ENCODE measurements around the gene KMT2B. TPM values are rescaled to one million over a fixed set of nuclear protein-coding genes. Genes with fewer than 3 reads are reported as not detected.

Gene KMT2B
- total RNA-seq, 1 experiment from 2014 or later = 54.2 TPM

DNA sequence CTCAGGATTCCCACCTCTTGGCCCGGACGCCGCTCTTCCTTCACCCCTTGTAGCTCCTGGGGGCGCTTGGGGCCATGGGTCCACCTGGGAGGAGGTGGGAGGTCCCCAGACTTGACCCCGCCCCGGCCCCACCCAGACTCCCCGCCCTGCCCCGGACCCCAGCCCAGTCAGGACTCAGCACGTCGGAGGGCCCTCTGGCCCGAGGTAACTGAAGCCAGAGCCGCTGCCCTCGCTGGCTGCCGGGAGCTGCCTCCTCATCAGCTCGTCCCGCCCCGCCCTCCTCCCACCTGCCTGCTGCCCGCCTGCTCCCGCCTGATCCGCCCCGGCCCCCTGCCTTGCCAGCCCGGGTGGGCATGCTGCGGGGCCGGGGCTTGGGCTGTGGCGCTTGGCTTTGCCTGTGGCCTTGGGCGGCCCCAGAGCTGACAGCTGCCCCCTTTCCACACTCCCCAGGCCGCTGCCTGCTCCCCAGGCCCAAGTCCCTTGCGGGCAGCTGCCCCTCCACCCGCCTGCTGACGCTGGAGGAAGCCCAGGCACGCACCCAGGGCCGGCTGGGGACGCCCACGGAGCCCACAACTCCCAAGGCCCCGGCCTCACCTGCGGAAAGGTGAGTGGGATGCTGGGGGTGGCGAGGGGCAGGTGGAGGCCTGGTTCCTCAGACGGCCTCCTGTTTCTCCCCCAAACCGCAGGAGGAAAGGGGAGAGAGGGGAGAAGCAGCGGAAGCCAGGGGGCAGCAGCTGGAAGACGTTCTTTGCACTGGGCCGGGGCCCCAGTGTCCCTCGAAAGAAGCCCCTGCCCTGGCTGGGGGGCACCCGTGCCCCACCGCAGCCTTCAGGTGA lies 66.9 kb downstream of the KMT2B start:
- Mint-ChIP-seq H3K4me1 (ENCODE audit: low read depth, unreplicated experiment) (peaks cover 8% of the 10 kb centered on the region), H3K4me3 (ENCODE audit: unreplicated experiment) (no peak overlapping the region), H3K9me3 (ENCODE audit: unreplicated experiment) (no peaks in the 10 kb centered on the region), H3K36me3 (ENCODE audit: insufficient read depth, unreplicated experiment) (no peaks in the 10 kb centered on the region), H3K27ac (ENCODE audit: unreplicated experiment) (no peak overlapping the region), H3K27me3 (ENCODE audit: insufficient read depth, unreplicated experiment) (no peaks in the 10 kb centered on the region)
- H3K4me1 ChIP-seq = no peaks in the 10 kb centered on the region
- H3K36me3 ChIP-seq (ENCODE audit: control insufficient read depth, insufficient read depth, low read length) = no peaks in the 10 kb centered on the region; the same call in 1 of the 2 replicates
- CTCF ChIA-PET = interaction anchor here (0.5 to 0.6 kb wide), 4 partner anchors 8 to 400 kb away, joined by 3 to 7 read pairs (median 4); no protein-coding TSS in a partner anchor
- TF ChIP-seq, protein P1, sequence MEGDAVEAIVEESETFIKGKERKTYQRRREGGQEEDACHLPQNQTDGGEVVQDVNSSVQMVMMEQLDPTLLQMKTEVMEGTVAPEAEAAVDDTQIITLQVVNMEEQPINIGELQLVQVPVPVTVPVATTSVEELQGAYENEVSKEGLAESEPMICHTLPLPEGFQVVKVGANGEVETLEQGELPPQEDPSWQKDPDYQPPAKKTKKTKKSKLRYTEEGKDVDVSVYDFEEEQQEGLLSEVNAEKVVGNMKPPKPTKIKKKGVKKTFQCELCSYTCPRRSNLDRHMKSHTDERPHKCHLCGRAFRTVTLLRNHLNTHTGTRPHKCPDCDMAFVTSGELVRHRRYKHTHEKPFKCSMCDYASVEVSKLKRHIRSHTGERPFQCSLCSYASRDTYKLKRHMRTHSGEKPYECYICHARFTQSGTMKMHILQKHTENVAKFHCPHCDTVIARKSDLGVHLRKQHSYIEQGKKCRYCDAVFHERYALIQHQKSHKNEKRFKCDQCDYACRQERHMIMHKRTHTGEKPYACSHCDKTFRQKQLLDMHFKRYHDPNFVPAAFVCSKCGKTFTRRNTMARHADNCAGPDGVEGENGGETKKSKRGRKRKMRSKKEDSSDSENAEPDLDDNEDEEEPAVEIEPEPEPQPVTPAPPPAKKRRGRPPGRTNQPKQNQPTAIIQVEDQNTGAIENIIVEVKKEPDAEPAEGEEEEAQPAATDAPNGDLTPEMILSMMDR (IDR thresholded peaks at IDR 0.05; ENCODE audit: insufficient read depth in 1 of 2, low read depth in 1 of 2, low read length in 1 of 2, severe bottlenecking in 1 of 2, unreplicated experiment in 1 of 2) = no peak
- BruUV-seq (replicated peaks) = no TSS peak
- no peaks in the 10 kb centered on the region for H3K27me3 ChIP-seq (replicated peaks; ENCODE audit: control insufficient read depth, insufficient read depth, low read length)
- no peak for DNase-seq
- no peak overlapping the region for H3K4me3 ChIP-seq (ENCODE audit: low read depth, low read length)
- POLR2A ChIA-PET = interaction anchor here (0.6 kb wide), 1 partner anchor 37 kb away, joined by 4 read pairs; the partner anchor contains the start of gene LIN37
- no peaks in the 10 kb centered on the region for H3K9me3 ChIP-seq
- intact Hi-C loops (cut with micrococcal nuclease; ENCODE audit: unreplicated experiment) = no loop called here

DNA sequence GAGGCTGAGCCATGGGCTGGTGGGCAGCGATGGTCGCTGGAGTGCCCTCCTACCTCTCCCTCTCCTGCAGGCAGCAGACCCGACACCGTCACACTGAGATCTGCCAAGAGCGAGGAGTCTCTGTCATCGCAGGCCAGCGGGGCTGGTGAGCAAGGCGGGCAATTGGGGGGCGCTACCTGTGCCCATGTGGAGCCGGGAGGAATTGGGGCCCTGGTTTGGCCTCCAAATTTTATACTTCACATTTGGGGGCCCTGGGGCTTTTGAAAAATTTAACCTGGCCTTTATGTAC lies 67.5 kb downstream of the KMT2B start:
- Histone ChIP-seq H3K4me3 (ENCODE audit: low read depth, low read length) (no peak overlapping the region), H3K9me3 (no peaks in the 10 kb centered on the region), H3K27me3 (replicated peaks; ENCODE audit: control insufficient read depth, insufficient read depth, low read length) (no peaks in the 10 kb centered on the region), H3K36me3 (ENCODE audit: control insufficient read depth, insufficient read depth, low read length) (no peaks in the 10 kb centered on the region; the same call in 1 of the 2 replicates), H3K4me1 (no peaks in the 10 kb centered on the region)
- H3K9me3 Mint-ChIP-seq (ENCODE audit: unreplicated experiment) = no peaks in the 10 kb centered on the region
- no peak for DNase-seq
- H3K36me3 Mint-ChIP-seq (ENCODE audit: insufficient read depth, unreplicated experiment) = no peaks in the 10 kb centered on the region
- peaks cover 8% of the 10 kb centered on the region for H3K4me1 Mint-ChIP-seq (ENCODE audit: low read depth, unreplicated experiment)
- TF ChIP-seq, protein P1 (IDR thresholded peaks at IDR 0.05; ENCODE audit: insufficient read depth in 1 of 2, low read depth in 1 of 2, low read length in 1 of 2, severe bottlenecking in 1 of 2, unreplicated experiment in 1 of 2) = no peak
- POLR2A ChIA-PET = no interaction called here
- intact Hi-C loops (cut with micrococcal nuclease; ENCODE audit: unreplicated experiment) = no loop called here
- H3K27me3 Mint-ChIP-seq (ENCODE audit: insufficient read depth, unreplicated experiment) = no peaks in the 10 kb centered on the region
- CTCF ChIA-PET = no interaction called here
- no TSS peak for BruUV-seq (replicated peaks)
- H3K27ac Mint-ChIP-seq (ENCODE audit: unreplicated experiment) = no peak overlapping the region
- no peak overlapping the region for H3K4me3 Mint-ChIP-seq (ENCODE audit: unreplicated experiment)

DNA sequence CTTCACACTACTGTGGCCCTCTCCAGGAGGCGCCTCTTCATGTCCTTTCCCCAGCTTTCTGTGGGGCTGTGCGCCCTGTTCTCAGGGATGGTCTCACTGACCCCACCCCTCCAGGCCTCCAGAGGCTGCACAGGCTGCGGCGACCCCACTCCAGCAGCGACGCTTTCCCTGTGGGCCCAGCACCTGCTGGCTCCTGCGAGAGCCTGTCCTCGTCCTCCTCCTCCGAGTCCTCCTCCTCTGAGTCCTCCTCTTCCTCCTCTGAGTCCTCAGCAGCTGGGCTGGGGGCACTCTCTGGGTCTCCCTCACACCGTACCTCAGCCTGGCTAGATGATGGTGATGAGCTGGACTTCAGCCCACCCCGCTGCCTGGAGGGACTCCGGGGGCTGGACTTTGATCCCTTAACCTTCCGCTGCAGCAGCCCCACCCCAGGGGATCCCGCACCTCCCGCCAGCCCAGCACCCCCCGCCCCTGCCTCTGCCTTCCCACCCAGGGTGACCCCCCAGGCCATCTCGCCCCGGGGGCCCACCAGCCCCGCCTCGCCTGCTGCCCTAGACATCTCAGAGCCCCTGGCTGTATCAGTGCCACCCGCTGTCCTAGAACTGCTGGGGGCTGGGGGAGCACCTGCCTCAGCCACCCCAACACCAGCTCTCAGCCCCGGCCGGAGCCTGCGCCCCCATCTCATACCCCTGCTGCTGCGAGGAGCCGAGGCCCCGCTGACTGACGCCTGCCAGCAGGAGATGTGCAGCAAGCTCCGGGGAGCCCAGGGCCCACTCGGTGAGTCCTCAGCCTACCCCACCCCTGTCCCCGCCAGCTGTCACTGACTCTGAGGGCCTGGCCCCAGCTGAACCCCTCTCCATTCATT lies 68.7 kb downstream of the KMT2B start:
- TF ChIP-seq, protein P1 (IDR thresholded peaks at IDR 0.05; ENCODE audit: insufficient read depth in 1 of 2, low read depth in 1 of 2, low read length in 1 of 2, severe bottlenecking in 1 of 2, unreplicated experiment in 1 of 2) = no peak
- Histone ChIP-seq H3K4me1 (no peaks in the 10 kb centered on the region), H3K4me3 (ENCODE audit: low read depth, low read length) (no peak overlapping the region), H3K9me3 (no peaks in the 10 kb centered on the region), H3K27me3 (replicated peaks; ENCODE audit: control insufficient read depth, insufficient read depth, low read length) (no peaks in the 10 kb centered on the region), H3K36me3 (ENCODE audit: control insufficient read depth, insufficient read depth, low read length) (no peaks in the 10 kb centered on the region)
- H3K27me3 Mint-ChIP-seq (ENCODE audit: insufficient read depth, unreplicated experiment) = no peaks in the 10 kb centered on the region
- BruUV-seq (replicated peaks) = no TSS peak
- no peaks in the 10 kb centered on the region for H3K9me3 Mint-ChIP-seq (ENCODE audit: unreplicated experiment)
- intact Hi-C loops (cut with micrococcal nuclease; ENCODE audit: unreplicated experiment) = no loop called here
- DNase-seq = no peak
- H3K4me3 Mint-ChIP-seq (ENCODE audit: unreplicated experiment) = no peak overlapping the region
- peaks cover 8% of the 10 kb centered on the region for H3K4me1 Mint-ChIP-seq (ENCODE audit: low read depth, unreplicated experiment)
- H3K27ac Mint-ChIP-seq (ENCODE audit: unreplicated experiment) = no peak overlapping the region
- H3K36me3 Mint-ChIP-seq (ENCODE audit: insufficient read depth, unreplicated experiment) = no peaks in the 10 kb centered on the region
- ChIA-PET POLR2A (no interaction called here), CTCF (no interaction called here)

Measured in Caco-2 (cell line).